Lower leg skin (tissue), 3 donors: ENCODE data around the gene TMEM145.

Experiments
- CTCF ChIP-seq, 3 donors: fragments of 450-650 bp; IDR thresholded peaks; one replicate each; pipeline ENCODE4 v1.5.1; 2016; ENCODE audit warnings: antibody characterized with exemption in 3 of 3, mild to moderate bottlenecking in 3 of 3, moderate library complexity in 2 of 3
- POLR2A ChIP-seq, 2 donors: fragments of 450-650 bp; IDR thresholded peaks; one replicate each; pipeline ENCODE4 v1.6.1; 2016 to 2017; ENCODE audit warnings: antibody characterized with exemption in 2 of 2, mild to moderate bottlenecking in 1 of 2, moderate library complexity in 1 of 2

GRCh38 chr19:42316223-42317211 lies 3.4 kb downstream of the TMEM145 start:
- no peak for TF ChIP-seq CTCF (IDR thresholded peaks at IDR 0.05)
- TF ChIP-seq POLR2A (IDR thresholded peaks at IDR 0.05): no peak
